GM18511 (cell line): ENCODE results near the gene SURF6.
"Not testable (repeated sequence)": the region's sequence is repeated elsewhere in the genome, so short reads cannot be mapped to it uniquely, and the experiment has no call there.

ENCODE experiments used
- ATAC-seq: cut with Tn5 transposase; IDR thresholded peaks from one replicate; pipeline ENCODE4 v1.9.1; 2021; ENCODE audit warnings: mild to moderate bottlenecking, moderate library complexity; ENCODE audit not compliant: unreplicated experiment

Gene SURF6

DNA sequence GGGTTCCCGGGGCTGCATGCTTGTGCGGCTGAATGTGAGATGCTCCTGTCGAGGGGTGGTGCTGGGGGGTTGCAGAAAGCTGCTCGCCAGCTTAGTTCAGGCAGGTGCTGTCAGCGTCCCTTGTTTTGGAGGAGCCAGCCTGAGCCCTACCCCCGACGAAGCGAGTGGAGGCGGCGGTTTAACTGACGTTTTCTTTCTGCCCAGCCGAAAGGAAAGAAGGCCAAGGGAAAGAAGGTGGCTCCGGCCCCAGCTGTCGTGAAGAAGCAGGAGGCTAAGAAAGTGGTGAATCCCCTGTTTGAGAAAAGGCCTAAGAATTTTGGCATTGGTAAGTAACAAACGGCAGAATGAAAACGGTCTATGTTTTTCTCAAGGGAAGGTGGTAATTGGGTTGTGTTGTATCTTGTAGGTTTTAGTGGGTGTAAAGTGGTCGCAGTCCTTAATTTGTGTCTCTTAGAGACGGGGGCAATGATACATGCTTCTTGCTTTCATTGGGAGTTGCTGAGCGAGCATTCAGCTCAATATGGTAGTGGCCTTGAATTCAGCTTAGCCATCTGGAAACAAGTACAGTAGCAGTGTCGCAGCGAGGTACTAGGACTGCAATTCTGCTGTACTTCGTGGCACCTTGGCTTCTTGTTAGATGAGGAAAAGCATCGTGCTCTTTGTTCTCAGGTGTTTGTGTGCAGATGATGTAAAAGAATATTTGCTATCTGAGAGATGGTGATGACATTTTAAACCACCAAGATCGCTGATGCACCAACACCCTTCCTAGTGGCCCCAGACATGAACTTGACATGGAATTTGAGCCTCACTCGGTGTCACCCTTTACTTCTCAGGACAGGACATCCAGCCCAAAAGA, 13.0 kb upstream of the SURF6 start:
- ATAC-seq = no peak

DNA sequence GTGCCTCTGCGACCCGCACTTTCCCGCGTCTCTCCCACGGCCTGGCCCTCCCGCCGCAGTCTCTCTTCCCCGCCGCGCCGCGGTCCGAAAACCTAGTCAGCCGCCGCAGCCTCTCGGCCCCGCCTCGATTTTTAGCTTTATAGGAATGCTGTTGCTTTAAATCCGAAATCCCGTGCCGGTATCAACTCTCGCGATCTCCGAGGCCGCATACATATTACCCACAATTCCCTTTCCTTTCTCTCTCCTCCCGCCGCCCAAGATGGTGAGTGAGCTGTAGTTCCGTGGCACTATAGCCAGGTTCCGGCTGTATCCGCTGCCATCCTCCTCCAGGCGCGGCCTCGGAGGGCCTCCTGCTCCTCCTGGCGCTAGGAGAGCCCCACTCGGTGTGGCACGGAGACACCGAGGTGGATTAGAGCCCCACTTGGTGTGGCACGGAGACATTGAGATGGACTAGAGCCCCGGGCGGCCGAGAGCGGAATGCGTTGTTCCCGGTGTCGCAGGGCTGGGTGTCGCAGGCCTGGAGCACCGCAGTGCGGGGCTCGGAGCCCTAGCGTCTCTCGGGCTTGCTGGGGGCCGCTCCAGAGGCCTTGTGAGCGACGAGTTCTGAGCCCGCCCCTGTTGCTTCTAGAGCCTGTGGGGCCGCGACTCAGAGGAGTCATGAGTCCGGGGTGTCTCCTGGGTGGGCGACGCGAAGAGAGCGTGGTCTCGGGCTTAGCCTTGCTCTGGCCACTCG, 12.2 kb upstream of the SURF6 start, which contains the start of the genes MED22 and RPL7A:
TSS of gene MED22 (minus strand) at position 147 of the 733 bp plus-strand sequence. CDS start 1,469 bp downstream, outside the sequence.
TSS of gene RPL7A (plus strand) at position 234 of the 733 bp plus-strand sequence. CDS start at position 260, 26 bp downstream.
- peak; percentile 78 for ATAC-seq

GRCh38 chr9:133347515-133347984, 11.6 kb upstream of the SURF6 start:
- peak; percentile 43 for ATAC-seq

DNA sequence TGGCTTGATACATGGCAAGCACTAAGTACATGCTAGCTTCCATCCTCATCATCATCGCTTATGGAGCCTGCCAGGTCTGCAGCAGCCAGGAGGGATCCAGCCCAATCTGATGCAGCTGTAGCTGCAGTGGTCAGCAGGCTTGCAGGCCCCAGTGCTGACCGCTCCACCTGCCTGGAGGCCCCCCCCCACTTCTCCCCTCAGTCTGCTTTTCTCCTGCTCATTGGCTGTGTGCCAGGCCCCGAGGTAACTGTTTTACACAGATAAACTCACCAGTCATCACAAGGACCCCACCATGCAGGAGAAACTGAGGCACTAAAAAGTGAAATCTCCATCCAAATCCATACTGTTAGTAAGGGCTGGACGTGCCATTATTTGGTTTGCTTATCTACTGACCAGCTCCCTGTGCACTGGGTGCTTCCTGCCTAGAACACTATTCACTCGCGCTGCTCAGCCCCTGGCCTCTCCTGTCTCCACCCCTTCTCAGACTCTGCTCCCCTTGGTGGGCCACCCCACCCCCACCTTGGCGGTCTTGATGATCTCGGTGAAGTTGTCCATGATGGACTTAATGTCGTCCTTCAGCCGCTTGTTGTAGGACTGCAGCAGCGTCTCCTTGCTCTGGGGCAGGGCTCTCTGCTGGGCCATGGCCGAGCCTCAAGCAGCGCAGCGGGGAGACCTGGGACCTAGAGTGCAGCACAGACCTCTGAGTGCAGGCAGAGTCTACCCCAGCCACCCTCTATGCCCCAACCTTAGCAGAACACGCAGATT, 10.2 kb upstream of the SURF6 start:
- ATAC-seq = no peak

- ATAC-seq = no peak
These were observed 9.6 kb upstream of the SURF6 start for GRCh38 chr9:133345596-133345995.

- ATAC-seq = no peak
These were observed 9.0 kb upstream of the SURF6 start for GRCh38 chr9:133344979-133345378.

DNA sequence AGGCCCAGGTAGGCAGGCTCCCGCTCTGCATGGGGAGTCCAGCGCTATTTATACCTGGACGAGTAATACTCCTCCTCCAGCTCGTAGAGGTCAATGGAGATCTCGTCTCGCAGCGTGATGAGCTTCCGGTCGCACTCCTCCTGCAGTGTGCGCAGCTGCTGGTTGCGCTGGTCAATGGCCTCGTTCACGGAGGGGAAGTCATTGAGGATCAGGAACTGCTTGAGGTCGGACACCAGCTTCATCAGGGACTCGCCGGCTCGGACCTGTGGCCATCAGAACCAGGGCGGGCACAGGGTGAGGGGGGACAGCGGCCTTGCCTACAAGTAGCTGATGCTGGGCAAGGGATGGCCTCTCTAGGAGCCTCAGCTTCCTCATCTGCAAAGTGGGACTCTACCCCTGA, 8.1 kb upstream of the SURF6 start:
- no peak for ATAC-seq

DNA sequence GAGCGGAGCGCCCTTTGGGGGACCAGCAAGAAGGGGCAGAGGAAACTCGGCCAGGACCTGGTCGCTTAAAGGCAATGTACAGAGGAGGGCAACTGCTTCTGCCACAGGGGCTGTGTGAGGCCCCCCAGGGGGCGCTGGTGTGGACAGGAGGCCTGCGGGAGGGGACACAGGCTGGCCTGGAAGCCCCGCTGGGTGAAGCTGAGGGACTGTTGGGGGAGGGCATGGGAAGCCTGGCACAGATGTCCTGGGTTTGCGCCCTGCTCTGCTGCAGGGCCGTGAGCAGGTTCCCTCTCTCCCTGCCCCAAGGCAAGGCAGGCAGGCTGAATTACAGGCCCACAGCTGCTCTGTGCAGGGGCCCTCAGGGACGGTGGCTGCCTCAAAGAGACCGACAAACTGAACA, 6.6 kb upstream of the SURF6 start:
- ATAC-seq = no peak

DNA sequence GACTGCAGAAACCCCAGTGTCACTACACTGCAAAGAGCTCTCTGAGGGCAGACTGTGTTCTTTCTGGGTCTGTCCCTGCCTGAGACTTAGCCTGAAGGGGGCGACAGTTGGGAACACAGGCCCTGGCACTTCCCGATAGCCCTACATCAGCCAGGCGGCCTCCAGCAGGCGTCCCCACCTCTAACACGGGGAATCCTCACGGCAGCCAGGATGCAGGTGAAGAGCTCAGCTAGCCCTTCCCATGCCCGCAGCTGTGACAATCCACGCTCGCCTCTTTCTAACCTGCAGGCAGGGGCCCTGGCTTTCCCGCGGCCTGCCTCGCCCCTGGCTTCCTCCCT, 6.0 kb upstream of the SURF6 start:
- no peak for ATAC-seq

DNA sequence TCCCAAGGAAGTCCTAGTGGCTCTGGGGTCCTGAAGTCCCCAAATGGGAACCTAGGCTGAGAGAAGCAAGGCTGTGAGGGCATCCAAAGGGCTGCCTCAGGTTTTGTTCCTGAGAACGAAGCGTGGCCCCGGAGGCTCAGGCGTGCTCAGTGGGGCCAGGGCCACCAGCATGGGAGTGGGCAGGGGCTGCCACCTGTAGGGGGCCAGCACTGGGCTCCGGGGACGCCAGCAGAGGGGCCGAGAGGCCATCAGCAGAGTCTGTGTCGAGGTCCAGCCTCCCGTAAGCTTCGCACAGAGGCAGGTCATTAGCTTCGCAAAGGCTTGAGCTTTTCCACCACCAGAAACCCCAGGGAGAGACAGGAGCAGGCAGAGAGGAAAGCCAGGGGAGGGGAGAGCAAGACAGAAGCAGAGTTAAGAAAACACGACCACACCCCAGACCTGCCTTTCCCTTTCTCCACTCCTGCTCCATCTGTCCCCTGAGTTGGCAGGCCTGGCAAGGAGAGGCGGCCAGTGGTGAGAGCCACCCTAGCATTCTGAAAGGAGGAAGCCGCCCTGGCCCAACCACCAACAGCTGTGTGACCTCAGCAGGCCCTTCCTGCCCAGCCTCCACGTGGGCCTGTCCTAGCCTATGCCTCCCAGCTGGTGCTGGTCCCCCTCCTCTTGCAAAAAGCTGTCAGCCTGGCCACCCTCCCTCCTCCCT, 5.5 kb upstream of the SURF6 start:
- no peak for ATAC-seq

- no peak for ATAC-seq
These were observed 4.9 kb upstream of the SURF6 start for GRCh38 chr9:133340916-133341315.

DNA sequence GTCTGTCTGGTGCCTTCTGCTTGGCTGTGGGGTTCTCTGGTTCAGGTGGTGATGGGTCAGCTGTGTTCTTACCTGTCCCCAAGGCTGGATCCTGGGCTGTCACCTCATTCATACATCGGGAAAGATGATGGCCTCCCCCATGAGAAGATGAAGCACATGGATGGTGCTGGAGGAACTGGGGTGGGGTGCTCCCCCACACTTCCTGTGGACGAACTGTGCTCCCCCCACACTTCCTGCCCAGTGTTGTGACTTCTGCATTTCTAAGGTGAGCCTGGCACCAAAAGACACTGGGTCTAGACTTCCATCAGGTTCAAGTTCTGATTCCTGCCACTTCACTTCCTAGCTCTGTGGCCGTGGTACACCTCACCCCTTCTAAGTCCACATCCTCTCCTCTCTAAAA, 4.3 kb upstream of the SURF6 start:
- no peak for ATAC-seq

- ATAC-seq = no peak
These were observed 3.7 kb upstream of the SURF6 start for GRCh38 chr9:133339641-133340040.

DNA sequence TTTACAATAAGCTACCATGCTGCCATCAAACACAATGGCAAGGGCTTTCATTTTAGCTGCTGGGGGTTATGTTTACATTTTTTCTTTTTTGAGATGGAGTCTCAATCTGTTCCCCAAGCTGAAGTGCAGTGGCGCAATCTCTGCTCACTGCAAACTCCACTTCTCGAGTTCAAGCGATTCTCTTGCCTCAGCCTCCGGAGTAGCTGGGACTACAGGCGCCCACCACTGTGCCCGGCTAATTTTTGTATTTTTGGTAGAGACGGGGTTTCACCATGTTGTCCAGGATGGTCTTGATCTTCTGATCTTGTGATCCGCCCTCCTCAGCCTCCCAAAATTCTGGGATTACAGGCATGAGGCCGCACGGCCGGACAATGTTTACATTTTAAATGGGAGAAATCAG, 1.1 kb downstream of the SURF6 start:
- ATAC-seq = not testable (repeated sequence)

- ATAC-seq = no peak
These were observed 1.8 kb downstream of the SURF6 start for GRCh38 chr9:133334161-133334560.

DNA sequence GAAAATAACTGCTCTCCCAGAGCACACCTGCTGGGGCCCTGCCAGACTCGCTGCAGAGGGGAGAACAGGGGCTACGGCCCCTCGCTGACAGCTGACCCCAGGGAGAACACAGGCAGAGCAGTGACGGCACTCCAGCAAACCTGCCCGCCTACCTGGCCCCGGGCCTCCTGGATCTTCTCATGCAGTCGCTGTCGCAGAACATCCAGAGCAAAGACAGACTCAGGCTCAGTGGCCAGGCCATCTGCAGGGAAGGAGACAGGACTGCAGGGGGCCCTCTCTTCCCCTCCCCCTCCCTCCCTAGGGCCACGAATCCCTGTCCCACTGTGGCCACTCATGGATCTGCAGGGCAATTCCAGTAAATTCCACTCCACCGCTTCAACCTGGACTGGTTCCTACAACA, 2.4 kb downstream of the SURF6 start:
- no peak for ATAC-seq

- ATAC-seq = no peak
These were observed 3.0 kb downstream of the SURF6 start for GRCh38 chr9:133333011-133333410.

GRCh38 chr9:133332381-133332730, 3.6 kb downstream of the SURF6 start:
- ATAC-seq = no peak

DNA sequence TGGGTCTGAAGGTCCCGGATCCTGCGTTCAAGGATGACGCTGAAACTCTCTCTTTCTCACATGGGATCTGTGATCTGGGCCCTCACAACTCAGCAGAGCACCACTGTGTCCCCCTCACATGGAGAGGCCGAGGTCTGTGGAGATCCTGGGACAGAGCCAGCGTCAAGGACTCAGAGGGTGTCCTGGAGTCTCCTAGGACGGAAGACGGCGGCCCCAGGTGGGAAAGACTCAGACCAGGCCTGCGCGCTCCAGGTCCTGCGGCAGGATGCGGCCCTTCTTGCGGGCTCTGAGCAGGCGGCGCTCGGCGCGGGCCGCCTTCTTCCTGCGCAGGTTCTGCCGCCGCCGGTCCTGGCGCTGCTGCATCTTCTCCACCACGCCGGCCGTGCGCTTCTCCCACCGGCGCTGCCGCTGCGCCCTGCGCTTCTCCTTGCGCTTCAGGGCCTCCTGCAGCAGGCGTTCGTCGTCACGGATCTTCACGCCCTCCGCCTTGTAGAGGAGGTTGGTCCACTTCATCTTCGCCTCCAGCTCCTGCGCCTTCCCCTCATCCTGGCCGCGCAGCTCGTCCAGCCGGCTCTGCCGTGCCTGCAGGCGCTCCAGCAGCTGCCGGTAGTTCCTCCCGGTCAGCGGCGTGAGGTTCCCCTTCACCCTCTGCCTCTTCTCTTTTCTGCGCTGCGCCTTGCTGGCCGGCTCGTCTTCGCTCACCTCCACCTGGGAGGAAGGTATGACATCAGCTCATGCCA, 4.2 kb downstream of the SURF6 start:
- ATAC-seq = no peak

GRCh38 chr9:133331221-133331620, 4.8 kb downstream of the SURF6 start:
- no peak for ATAC-seq
